Mucosa of gallbladder (tissue), 1 donor: ENCODE measurements around the gene TBXA2R. TPM values are rescaled to one million over a fixed set of nuclear protein-coding genes. Genes with fewer than 3 reads are reported as not detected.

ENCODE experiments used
- DNase-seq: peaks from one replicate; pipeline ENCODE4 v3.0.0-alpha.2; 2020; ENCODE audit warnings: low spot score
- total RNA-seq: library from RNA; stranded (reverse); gene quantifications from one replicate; pipeline ENCODE4 v1.2.1, GENCODE V29; 2021
- donor health status: DM: no; HTN: no; CAD: no.

TBXA2R gene
- total RNA-seq, 1 donor from 2014 or later: 4.9 TPM

- no peak for DNase-seq
These were observed 12.9 kb upstream of the TBXA2R start for GRCh38 chr19:3619631-3620012.

DNA sequence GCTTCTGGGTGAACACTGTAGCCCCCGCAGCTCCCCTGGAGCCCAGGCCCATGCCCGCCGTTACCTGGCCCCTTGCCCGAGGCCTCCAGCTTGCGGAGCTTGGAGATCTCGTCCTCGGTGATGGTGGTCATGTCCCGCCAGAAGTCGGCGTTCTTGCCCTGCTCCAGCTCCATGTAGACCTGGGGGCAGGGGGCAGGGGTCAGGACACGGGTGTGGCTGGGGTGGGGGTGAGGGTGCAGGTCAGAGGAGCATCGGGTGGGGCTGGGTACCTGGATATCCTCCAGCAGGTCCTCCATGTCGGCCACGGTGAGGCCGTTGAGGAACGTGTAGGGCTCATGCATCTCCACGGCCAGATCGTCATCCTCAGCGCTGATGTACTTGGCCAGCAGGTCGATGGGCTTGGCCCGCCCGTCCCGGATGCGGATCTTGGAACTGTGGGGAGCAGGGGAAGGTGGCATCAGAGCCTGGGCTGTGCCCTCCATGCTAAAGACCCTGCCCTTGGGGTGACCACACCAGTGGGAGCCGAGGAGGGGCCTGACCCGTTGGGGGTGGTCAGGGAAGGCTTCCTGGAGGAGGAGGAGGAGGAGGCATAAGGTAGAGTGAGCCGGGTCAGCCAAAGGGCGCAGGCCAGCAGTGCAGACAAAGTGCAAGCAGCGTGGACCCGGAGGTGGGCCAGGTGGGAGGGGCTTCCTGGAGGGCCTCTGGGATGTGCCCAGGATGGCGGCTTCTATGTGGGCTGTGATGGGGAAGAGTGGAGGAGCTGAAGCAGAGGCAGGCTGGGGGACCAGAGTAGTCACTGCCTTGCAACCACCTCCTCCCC, 12.3 kb upstream of the TBXA2R start:
- no peak for DNase-seq

GRCh38 chr19:3618144-3618810, 11.6 kb upstream of the TBXA2R start:
- peak; percentile 57 for DNase-seq

GRCh38 chr19:3617463-3617862, 10.8 kb upstream of the TBXA2R start:
- no peak for DNase-seq

GRCh38 chr19:3615524-3616135, 9.0 kb upstream of the TBXA2R start:
- no peak for DNase-seq

DNA sequence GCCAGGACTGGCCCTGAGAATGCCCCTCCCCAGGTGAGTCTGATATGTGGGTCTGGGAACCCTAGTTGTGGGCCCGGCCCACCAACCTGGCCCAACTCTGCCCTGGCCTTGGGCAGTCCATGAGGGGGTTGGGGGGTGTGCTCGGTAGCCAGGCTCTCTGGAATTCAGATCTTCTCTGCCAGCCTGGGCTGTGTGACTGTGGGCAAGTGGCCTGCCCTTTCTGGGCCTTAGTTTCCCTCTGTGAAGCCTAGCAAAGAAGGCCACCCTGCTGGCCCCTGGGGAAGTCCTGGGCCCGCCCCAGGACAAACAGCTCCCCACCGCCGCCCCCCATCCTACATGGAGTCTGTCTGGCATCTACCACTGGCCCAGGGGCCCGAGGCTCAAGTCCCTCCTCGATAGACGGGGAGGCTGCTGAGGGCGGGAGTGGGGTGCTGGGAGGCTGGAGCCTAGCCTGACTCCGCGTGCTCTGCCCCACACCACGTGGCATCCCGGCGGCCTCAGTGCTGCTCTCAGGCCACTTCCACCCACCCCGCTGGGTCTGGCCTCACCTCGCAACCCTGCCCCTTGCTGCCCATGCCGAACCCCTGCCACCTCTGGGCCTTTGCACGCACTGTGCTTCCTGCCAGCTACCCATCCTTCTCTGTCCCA, 8.3 kb upstream of the TBXA2R start:
- DNase-seq: no peak

- DNase-seq: no peak
These were observed 7.4 kb upstream of the TBXA2R start for GRCh38 chr19:3613818-3614661.

- no peak for DNase-seq
These were observed 6.4 kb upstream of the TBXA2R start for GRCh38 chr19:3612901-3613741.

GRCh38 chr19:3612330-3612729, 5.7 kb upstream of the TBXA2R start:
- DNase-seq: no peak

- DNase-seq: no peak
These were observed 5.2 kb upstream of the TBXA2R start for GRCh38 chr19:3611841-3612240.

GRCh38 chr19:3610745-3611717, 4.4 kb upstream of the TBXA2R start:
- no peak for DNase-seq

- DNase-seq: no peak
These were observed 3.4 kb upstream of the TBXA2R start for GRCh38 chr19:3609779-3610719.

GRCh38 chr19:3608750-3609322, 2.2 kb upstream of the TBXA2R start:
- no peak for DNase-seq

GRCh38 chr19:3608079-3608641, 1.5 kb upstream of the TBXA2R start:
- DNase-seq: no peak

GRCh38 chr19:3607303-3608078, 816 bp upstream of the TBXA2R start:
- no peak for DNase-seq

- peak; percentile 35 for DNase-seq
These were observed 443 bp downstream of the TBXA2R start for GRCh38 chr19:3606174-3606689.
